Measurements from ENCODE around the gene CHCHD3.

CHCHD3 gene

DNA sequence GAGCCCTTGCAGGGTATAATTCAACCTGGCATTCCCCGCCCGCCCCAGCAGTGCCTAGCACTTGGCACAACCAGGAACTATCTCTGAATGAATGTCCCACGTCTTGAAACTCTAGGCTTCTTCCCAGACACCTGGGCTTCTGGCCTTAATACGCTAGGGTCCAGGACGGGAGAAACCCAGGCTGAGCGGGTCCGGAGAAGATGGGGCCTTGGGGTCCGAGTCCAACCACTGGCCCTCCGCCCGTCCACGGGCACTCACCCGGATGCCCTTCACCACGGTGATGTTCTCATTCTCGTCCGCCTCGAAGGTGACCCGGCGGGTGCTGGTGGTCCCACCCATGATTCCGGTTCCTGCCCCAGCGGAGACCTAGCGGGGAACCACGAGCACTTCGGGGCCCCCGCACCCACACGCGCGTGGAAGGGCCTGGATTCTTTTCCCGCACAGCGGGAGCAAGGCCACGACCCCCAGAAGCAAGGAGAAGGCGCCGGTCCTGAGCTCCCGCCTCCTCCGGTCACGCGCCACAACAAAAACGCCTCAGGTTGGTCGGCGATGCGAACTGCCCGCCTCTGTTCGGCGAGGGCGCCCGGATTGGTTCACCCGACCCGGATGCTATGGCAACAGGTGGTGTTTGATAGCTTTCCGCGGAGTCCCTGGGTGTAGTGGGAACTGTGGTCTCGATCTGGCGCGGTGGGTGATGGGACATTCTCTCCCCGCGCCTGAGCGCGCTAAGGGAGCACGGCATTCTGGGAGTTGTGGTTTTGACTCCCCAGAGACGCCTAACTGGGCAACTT lies at the start of gene CHCHD3:
Gene CHCHD3 (minus strand): TSS at position 492 of the 791 bp plus-strand sequence. CDS start 153 bp downstream, at position 339.
- peak; percentile 96 for DNase-seq (ENCODE audit: low spot score)

DNA sequence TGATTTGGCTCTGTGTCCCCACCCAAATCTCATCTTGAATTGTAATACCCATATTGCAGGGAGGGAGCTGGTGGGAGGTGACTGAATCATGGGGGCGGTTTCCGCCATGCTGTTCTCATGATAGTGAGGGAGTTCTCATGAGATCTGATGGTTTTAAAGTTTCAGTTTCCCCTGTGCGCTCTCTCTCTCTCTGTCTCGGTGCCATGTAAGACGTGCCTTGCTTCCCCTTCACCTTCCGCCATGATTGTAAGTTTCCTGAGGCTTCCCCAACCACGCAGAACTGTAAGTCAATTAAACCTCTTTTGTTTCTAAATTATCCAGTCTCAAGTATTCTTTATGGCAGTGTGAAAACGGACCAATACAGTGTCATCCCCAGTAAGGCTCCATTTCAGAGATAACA lies 48.3 kb upstream of the CHCHD3 start:
- no peak for DNase-seq (ENCODE audit: low spot score)

DNA sequence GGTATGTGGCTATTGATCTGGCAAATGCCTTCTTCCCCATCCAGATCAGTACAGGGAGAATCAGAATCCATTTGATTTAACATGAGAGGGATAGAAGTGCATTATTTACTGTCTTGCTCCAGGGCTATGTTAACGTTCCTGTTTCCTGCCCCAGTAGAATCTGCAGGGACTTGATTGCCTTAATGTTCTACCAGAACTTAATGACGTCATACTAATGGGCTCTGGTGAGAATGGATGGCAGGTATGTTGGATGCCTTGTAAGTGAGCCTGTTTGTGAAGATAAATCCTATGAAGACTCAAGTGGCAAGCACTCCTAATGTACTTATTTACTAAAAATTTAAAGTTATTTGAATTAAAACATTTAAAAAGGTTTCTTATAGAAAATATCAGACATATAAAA lies 44.5 kb upstream of the CHCHD3 start:
- DNase-seq (ENCODE audit: low spot score): no peak

DNA sequence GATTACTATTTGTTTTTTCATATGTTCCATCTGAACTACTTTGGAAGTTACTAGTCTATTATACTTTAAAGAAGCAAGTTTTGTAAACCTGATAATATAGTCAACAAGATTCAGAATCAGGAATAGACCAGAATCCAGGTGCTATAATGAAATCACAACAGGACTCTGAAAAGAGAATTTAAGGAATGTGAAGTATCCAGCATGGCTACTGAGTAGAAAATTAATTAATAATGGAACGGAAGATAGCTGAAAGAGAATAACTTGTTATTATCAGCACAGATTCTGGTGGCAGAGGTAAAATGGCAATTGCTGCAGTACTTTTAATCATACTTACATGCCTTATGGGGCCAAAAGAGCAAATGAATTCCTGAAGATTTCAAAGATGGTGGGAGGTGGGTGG lies 43.1 kb upstream of the CHCHD3 start:
- no peak for DNase-seq (ENCODE audit: low spot score)

DNA sequence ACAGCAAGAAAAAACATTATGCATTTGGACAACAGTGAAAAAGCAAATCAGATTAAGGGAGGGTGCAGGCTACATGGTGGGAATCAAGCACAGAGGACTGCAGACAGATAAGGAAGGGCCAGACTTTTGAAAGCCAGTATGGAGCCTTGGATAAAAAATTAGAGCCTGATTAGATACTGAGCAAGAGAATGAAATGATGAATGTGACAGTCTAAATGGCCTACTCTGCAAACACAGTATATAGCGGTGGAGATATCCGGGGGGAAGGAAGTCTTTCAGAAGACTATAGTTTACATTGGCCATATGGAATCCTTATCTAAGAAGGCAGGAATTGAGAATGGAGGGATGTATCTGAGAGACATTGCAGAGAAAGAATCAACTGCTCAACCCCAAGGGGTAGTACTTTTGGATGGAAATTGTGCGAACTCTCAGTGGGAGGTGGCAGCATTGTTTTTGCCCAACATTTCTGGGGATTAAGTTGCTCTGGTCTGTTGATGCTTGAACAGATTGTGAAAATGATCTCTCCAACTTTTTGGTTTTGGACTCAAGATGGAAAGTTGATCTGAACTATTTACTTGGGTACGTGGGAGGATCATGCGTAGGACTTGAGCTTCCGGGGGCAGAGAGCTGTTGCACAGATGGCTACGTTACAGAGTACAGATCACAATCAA lies 39.4 kb upstream of the CHCHD3 start:
- no peak for DNase-seq (ENCODE audit: low spot score)

DNA sequence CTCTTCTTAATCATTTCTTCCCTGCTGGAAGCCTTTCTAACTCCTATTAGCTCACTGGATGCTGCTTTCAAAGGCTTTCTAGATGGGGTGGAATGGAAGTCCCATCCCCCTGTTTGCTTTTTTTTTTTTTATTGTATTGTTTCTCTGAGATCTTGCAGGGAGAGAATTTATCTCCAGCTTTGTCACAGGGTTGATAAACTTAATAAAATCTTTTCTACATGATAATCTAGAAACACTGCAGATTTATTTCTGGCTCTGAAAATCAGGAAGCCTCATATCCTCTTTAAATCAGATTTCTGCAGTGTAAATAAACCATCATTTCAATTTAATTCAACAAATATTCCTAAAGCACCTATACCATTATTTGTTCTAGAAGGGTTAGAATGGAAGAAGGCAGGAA lies 37.2 kb upstream of the CHCHD3 start:
- DNase-seq (ENCODE audit: low spot score): no peak

DNA sequence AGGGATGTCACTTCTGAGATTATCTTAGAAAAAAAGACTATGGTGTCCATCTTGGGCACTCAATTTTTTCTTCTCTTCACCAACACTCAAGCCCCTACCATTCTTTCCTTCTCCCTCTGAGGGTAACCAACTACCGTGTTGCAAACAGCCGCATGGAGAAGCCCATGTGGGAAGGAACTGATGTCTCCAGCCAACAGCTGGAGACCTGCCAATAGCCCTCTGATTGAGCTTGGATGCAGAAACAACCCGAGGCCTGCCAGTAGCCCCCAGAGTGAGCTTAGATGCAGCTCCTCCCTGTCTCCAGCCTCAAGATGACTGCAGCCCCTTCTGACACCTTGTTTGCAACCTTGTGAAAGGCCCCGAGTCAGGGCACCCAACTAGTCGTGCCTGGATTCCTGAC lies 36.4 kb upstream of the CHCHD3 start:
- no peak for DNase-seq (ENCODE audit: low spot score)

DNA sequence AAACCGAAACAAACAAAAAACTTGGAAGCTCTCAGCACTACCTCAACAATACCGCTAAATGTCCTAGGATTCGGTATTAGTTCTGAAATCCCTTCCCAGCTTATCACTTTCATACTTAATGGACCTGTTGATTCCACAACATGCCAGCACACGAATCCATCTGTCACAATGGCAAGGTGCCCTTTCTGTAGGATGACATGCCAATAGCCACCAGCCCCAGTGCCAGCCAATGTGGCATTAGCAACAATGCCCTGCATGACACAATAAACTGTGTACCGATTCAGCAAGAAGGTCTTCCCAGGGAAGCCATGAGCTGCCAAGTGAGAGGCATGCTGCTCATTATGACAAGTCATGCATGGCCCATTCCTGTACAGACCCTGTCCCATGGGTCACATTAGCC lies 35.6 kb upstream of the CHCHD3 start:
- no peak for DNase-seq (ENCODE audit: low spot score)

DNA sequence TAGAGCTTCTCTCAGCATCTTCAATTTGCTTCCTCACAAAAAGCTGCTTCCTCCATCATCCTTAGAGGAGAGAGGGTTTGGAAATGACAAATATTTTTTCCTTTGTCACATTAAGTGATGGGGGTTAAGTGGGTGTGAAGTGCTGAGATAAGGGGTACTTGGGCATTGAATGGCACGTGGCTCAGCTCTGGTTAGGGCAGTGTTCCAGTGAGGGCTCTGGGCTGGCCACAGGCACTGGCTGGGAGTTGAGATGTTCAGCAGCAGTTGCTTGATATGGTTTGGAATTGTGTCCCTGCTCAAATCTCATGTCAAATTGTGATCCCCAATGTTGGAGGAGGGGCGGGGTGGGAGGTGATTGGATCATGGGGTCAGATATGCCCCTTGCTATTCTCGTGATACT lies 33.7 kb upstream of the CHCHD3 start:
- no peak for DNase-seq (ENCODE audit: low spot score)

DNA sequence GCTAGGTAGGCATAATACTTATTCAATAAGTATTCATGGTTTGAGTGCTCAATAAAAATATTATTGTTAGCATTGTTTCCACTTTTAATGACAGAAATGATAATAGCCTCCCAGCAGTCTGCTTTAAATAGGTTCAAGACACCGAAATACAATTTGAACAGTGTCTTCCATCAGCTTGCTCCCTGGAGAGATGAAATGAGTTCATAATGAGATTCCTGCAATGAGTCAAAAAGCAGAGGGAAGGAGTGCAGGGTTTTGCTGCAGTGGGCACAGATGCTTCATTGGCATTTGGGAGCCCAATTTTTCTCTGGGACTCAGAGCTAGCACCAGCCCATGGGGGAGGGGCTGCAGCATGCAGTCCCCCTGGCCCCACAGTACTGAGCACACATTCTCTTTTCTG lies 32.6 kb upstream of the CHCHD3 start:
- no peak for DNase-seq (ENCODE audit: low spot score)

DNA sequence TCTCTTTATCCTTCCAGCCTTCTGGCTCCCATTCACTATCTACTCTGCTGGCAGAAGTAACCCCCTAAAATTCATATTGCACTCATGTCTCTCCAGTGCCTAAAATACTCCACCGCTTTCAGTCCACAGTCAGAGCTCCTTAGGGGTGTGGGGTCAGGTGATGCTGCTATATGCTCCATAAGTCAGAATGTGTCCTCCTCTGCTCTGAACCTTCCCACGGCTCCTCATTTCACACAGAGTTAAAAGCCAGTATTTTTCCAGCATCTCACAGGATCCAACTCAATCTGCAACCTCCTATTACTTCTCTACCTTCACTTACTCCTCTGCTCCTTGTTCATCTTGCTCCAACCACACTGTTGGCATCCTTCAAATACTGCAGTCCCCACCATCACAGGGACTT lies 31.1 kb upstream of the CHCHD3 start:
- no peak for DNase-seq (ENCODE audit: low spot score)

DNA sequence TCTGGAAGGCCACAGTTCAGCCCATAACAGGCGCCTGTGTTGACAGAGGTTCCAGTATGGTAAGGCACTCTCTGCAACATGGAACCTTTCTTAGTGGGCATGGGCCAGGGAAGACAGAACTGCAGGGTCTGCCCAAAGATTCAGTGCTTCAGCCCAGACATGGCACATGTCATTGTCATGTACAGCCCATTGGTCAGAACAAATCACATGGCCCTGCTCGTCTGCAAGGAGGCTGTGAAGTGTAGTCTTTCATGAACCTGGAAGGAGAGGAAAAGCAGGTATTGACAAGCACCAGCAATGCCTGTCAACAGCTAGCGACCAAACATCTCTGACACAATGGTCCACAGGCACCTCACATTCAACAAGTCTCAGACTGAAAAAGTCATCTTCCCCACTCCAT lies 30.4 kb upstream of the CHCHD3 start:
- no peak for DNase-seq (ENCODE audit: low spot score)

DNA sequence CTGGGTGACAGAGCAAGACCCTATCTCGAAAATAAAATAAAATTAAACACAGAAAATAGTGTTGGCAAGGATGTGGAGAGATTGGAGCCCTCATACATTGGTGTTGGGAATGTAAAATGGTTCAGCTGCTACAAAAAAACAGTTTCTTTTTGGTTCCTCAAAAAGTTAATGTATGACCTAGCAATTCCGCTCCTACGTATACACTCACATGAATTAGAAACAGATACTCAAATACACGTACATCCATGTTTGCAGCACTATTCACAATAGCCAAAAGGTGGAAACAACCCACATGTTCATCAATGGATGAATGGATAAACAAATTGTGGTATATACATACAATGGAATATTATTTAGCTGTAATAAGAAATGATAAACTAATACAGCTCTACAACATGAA lies 28.4 kb upstream of the CHCHD3 start:
- DNase-seq (ENCODE audit: low spot score): no peak

DNA sequence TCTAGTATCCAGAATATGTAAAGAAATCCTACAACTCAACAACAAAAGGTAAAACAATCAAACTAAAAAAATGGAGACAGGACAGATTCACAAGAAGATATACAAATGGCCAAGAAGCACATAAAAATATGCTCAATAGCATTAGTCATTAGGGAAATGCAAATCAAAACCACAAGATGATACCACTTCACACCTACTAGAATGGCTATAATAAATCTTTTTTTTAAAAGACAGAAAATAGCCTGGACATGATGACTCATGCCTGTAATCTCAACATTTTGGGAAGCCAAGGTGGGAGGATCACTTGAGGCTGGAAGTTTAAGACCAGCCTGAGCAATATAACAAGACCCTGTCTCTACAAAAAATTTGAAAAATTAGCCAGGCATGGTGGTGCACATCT lies 27.9 kb upstream of the CHCHD3 start:
- no peak for DNase-seq (ENCODE audit: low spot score)

DNA sequence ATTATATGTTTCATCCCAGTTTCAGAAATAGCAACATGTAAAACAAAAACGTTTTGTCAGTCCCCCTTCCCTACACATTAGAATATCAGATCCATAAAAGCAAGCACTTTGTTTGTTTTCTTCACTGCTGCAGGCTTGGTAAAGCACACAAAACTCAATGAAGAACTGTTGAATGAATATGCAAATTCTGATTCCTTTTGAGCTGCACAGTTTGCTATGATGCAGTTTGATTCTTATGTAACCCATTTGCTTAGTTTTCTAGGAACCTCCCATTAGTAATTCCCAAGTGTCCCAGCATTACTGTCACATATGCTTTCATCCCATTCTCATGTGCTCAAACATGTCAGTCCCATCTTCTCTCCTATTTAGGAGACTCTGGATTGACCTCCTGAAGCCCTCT lies 26.1 kb upstream of the CHCHD3 start:
- DNase-seq (ENCODE audit: low spot score): no peak

DNA sequence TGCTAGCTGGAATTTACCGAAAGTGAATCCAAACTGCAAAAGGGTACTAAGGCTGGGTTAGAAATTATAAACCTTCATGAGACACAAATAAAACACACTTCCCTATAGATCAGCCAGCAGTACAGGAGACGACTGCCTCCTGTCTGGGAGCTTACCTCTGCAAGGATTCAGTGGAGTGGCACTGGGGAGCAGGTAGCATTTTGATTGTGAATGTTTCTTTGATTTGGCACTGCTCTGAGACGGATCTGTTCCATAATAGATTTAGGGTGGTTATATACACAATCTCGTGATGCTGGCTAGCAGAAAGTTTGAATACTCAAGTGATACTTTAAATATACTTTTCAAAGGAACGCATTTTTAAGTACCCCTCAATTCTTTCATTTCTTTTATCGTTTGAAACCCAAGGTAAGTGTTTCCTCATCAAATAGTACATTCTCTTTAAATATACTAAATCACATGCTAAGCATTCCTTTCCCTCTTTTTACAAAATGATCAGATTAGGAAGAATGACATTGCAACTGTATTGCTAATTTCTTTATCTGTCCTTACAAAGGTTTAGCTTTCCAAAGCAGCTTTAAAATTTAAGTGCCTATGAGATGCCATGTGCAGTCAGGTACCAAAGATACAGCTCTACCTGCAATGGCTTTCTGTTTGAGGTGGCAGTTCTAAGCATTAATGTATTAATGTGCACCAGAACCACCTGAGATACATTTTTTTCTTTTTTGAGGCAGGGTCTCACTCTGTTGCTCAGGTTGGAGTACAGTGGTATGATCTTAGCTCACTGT lies 20.6 kb upstream of the CHCHD3 start:
- DNase-seq (ENCODE audit: low spot score): no peak

DNA sequence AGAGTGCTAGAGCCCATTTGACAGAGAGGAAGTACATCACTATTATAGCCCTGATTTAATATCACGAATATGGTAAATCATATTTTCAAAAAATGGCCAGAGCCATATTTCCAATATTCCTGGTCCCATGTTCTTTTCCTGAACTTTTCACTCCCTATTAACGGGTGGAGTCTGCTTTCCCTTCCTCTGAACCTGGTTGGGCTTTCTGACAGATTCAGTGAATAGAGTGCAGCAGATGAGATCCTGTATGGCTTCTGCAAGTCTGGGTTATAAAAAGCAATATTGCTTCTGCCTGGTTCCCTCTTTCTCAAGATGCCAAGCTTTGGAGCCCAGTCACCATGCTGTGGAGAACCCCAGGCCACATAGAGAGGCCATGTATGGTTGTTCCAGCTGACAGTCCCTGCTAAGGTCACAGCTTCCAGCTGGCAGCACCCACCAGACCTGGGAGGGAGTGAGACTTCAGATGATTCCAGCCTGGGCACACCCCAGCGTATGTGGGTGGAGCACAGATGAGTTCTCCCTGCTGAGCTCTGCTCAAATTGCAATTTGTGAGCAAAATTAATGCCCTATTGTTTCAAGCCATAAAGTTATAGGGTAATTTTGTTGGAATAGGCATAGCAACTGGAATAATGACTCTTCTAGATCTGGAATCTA lies 17.9 kb upstream of the CHCHD3 start:
- DNase-seq (ENCODE audit: low spot score): no peak

DNA sequence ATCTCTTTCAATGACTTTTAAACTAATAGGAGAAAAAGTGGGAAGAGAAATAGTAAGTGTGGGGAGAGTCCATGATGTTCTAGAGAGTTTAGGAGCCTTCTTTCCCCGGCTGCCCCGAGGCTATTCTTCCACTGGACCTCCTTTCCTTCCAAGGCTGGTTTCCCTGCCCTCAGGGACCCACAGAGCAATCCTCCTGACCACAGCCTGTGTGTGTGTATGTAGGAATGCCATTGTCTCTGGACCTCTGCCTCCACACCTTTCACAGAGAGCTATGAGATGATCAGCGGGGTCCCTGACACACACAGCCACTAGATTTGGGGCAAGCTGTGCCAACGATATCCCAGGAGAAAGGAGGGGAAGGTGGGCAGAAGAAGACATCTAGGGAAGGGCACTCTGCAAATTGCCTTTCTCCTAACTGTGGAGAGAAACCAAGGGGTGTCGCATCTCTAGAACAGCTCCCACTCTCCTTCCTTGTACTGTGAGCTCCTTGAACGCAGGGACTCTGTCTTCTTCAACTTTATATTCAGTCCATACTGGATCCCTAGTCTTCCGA lies 13.3 kb upstream of the CHCHD3 start:
- no peak for DNase-seq (ENCODE audit: low spot score)

DNA sequence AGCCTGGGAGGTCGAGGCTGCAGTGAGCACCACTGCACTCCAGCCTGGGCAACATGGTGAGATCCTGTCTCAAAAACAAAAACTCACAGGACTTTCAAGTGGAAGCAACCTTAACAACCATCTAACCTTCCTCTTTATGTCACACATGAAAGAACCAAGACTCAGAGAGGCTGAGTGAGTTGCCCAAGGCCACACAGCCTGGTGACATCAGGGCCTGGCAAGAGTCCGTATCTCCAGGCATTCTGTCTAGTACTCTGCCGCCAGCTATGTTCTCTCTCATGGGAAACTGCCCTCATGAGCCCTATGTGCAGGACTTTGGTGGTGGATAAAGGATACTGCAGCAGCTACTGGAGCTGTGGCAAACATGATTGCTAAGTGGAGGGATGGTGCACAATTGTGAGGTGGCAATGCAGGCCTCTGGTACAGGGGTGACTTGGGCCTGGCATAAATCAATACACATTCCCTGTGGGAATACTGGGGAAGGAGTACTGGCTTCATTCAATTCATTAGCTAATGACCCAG lies 10.1 kb upstream of the CHCHD3 start:
- no peak for DNase-seq (ENCODE audit: low spot score)

DNA sequence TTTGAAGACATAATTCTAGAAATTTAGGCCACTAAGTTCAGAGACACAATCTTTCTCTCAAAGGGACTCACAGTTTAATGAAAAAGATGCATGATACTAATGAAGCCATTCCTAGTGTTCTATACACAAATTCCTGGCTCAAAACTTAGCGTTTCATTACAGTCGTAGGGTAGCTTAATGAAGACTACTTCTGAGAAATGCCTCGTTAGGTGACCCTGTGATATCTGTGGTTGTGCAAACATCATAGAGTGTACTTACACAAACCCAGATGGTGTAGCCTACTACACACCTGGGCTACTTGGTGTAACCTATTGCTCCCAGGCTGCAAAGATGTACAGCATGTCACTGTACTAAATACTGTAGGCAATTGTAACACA lies 488 bp upstream of the CHCHD3 start:
- DNase-seq (ENCODE audit: low spot score): no peak

DNA sequence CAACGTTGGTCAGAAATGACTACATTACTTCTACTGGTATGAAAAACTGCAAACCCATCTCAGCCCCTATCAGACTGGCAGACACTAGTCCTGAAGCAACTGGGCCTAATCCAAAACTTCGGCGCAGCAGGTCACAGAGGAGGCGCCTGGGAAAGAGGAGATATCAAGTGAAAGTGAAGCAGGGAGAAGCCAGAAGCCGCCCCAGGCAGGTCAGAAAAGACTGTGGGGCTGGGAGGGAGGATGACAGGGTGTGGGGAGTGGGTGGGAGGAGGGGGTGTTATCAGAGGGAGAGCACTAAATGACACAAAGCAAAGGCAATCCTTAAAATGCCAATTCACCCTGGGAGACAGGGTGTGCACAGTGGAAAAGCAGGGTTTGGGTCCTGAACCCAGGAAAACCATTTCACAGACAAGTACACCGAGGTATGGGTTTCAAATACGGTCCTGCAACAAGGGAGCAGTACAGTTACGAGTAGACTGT lies 731 bp downstream of the CHCHD3 start:
- peak; percentile 15 for DNase-seq (ENCODE audit: low spot score)

DNA sequence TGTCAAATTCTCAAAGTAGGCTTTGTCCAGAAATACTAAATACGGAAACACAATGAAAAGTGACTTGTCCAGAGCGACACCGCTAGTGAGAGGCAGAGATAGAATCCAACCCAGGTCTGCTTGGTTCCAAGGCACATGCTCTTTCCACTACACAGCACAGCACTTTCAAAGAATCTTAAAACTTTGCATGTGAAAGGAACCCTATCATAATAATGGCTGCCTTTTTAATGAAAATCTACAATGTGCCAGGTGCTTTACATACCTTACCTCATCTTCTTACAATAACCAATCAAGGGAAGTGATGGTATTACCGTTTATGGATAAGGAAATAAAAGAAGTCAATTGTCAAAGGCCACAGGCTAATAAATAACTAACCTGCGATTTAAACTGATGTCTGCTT lies 2.6 kb downstream of the CHCHD3 start:
- no peak for DNase-seq (ENCODE audit: low spot score)

Data from AG08396 (cell line).